Cardiac fibroblast (primary cell): ENCODE results near the gene GCNT1.
"Not testable (repeated sequence)": the region's sequence is repeated elsewhere in the genome, so short reads cannot be mapped to it uniquely, and the experiment has no call there.

ENCODE experiments used
- DNase-seq, 2 donors: peaks; one replicate each; pipeline versions ENCODE4 v3.0.0 to v3.0.0-alpha.2; 2010; ENCODE audit warnings: low read depth in 2 of 2
- H3K4me3 ChIP-seq, 2 donors: replicated peaks in 1 of 2; 1 replicate in 1 of 2; 2 replicates in 1 of 2; pipeline ENCODE4 v1.5.1; 2011; ENCODE audit warnings: low read depth in 2 of 2, low read length in 2 of 2, mild to moderate bottlenecking in 2 of 2, moderate library complexity in 1 of 2
- TF ChIP-seq, protein P1 (sequence below): IDR thresholded peaks from one replicate; pipeline ENCODE4 v1.5.1; 2011; ENCODE audit warnings: low read depth, mild to moderate bottlenecking, low read length, inconsistent platforms

The GCNT1 gene

DNA sequence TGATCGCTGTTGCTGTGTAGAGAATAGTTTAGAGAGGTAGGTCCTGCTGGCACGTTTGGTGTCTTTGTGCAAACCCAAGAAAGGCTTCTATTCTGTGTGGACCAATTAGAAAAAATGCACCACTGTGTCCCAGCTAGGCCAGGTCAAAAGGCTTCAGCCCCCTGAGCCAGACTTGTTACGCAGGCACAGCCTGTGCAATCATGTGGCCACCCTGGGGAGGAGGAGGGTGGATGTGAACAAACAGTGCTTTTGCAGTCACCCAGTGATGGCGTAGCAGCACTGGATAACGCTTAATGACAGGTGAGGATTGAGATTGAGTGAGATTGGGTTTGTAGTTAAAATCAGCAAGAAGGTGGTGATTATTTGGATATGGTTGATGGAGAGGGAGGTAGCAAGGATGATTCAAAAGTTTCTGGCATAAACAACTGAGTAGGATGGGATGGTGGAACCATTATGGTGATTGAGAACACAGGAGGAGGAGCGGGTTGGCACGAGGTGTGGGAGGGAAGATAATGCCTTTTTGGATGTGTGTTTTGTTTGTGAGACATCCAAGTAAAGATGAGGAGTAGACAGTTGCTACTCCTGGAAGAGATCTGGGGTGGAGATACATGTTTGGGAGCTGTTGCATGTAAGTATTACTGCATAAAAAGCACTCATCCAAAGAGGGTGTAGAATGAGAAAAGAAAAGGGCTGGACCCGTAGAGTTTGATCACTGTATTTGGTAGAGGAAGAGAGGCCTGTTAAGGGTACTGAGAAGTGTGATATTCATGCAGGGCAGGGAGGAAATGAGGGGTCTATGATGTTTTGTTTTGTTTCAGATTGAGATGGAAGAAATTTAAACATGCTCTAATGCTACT is 6.7 kb downstream of the GCNT1 start:
- TF ChIP-seq, protein P1, sequence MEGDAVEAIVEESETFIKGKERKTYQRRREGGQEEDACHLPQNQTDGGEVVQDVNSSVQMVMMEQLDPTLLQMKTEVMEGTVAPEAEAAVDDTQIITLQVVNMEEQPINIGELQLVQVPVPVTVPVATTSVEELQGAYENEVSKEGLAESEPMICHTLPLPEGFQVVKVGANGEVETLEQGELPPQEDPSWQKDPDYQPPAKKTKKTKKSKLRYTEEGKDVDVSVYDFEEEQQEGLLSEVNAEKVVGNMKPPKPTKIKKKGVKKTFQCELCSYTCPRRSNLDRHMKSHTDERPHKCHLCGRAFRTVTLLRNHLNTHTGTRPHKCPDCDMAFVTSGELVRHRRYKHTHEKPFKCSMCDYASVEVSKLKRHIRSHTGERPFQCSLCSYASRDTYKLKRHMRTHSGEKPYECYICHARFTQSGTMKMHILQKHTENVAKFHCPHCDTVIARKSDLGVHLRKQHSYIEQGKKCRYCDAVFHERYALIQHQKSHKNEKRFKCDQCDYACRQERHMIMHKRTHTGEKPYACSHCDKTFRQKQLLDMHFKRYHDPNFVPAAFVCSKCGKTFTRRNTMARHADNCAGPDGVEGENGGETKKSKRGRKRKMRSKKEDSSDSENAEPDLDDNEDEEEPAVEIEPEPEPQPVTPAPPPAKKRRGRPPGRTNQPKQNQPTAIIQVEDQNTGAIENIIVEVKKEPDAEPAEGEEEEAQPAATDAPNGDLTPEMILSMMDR, result no peak
- H3K4me3 ChIP-seq, result no peak overlapping the region
- no peak for DNase-seq

DNA sequence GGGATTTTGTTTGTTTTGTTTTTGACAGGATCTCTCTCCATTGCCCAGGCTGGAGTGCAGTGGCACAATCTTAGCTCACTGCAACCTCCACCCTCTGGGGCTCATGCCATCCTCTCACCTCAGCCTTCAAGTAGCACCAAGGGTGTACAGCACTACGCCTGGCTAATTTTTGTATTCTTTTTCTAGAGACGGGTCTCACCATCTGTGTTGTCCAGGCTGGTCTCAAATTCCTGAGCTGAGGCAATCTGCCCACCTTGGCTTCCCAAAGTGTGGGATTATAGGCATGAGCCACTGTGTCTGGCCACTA is 7.3 kb downstream of the GCNT1 start:
- TF ChIP-seq, protein P1, result no peak
- DNase-seq, result no peak
- H3K4me3 ChIP-seq, result no peak overlapping the region

DNA sequence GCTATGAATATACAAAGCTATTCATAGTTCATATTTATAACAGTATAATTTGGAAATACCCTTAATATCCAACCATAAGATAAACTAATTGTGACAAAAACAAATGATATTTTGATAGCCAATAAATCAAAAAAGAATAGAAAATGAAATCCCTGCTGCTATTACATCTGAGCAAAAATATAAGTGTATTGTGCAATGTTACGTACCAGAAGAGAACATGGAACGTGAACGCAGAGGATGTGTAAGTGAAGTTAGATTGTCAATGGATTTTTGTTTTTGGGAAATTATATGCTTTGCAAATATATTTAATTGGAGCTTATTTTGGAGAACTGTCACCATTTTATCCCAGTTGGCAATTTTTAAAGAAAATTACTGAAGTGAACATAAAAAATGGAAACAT is 15.4 kb downstream of the GCNT1 start:
- no peak for DNase-seq
- TF ChIP-seq, protein P1, result no peak
- H3K4me3 ChIP-seq, result no peak overlapping the region

DNA sequence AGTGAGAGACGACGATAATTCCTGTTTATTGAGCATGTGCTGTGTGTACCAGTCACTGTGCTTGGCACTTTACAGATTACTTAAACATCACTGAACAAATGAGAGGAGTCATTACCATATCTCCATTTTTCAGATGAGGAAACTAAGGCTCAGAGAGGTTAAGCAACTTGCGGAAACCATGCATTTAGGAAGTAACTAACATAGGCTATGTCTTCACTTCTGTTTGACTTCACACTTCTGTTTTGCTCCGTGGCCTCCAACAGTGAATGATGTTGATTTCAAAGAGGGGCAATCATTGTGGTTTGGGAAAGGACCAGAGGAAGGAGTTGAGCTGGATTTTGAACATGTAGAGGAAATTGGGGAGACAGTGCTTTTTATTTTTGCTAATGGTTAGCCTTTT is 16.7 kb downstream of the GCNT1 start:
- H3K4me3 ChIP-seq, result no peak overlapping the region
- TF ChIP-seq, protein P1, result no peak
- no peak for DNase-seq

DNA sequence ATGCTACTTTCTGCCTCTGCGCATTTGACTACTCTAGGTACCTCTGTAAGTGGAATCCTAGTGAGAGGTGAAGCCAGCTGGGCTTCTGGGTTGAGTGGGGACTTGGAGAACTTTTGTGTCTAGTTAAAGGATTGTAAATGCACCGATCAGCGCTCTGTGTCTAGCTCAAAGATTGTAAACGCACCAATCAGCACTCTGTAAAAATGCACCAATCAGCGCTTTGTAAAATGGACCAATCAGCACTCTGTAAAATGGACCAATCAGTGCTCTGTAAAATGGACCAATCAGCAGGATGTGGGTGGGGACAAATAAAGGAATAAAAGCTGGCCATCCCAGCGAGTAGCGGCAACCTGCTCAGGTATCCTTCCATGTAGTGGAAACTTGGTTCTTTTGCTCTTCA is 18.8 kb downstream of the GCNT1 start:
- not testable (repeated sequence) for H3K4me3 ChIP-seq, DNase-seq

DNA sequence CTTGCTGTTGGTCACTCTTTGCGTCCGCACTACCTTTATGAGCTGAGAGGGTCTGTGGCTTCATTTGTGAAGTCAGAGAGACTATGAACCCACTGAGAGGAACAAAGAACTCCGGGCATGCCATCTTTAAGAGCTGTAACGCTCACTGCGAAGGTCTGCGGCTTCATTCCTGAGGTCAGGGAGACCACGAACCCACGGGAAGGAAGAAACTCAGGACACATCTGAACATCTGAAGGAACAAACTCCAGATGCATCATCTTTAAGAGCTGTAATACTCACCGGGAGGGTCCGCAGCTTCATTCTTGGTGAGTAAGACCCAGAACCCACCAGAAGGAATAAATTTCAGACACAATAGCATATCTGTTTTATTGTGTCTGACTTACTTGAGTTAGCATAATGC is 19.2 kb downstream of the GCNT1 start:
- H3K4me3 ChIP-seq, result no peak overlapping the region
- TF ChIP-seq, protein P1, result no peak
- DNase-seq, result no peak

DNA sequence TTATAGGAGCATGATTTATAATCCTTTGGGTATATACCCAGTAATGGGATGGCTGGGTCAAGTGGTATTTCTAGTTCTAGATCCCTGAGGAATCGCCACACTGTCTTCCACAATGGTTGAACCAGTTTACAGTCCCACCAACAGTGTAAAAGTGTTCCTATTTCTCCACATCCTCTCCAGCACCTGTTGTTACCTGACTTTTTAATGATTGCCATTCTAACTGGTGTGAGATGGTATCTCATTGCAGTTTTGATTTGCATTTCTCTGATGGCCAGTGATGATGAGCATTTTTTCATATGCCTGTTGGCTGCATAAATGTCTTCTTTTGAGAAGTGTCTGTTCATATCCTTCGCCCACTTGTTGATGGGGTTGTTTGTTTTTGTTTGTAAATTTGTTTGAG is 20.4 kb downstream of the GCNT1 start:
- DNase-seq, result not testable (repeated sequence)

DNA sequence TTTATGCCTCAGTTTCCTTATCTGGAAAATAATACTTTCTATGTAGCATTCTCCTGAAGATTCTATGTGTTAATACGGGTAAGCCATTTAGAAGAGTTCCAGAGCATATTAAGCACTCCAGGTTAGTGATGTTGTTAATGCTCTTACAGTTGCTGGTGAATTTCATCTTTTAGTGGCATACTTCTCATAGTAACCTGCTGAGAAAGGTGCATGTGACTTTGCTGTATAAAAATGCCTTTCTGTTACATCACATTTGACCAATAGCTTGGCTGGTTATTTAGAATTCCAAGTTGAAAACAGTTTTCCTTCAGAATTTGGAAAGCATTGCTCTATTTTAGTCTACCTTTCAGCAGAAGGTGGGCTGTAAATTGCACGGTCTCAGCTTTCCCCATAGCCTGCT is 27.2 kb downstream of the GCNT1 start:
- TF ChIP-seq, protein P1, result no peak
- no peak overlapping the region for H3K4me3 ChIP-seq
- DNase-seq, result no peak

More for the DNA sequence above, 20.4 kb downstream of the GCNT1 start:
- not testable (repeated sequence) for H3K4me3 ChIP-seq
